ENCODE data around the gene SUN2. TPM values are rescaled to one million over a fixed set of nuclear protein-coding genes. Genes with fewer than 3 reads are reported as not detected.

The SUN2 gene
- total and polyA plus RNA-seq, 2 donors (not counting 1 experiment from before 2014, with no cell fraction given): 27.4 to 76.6 TPM

DNA sequence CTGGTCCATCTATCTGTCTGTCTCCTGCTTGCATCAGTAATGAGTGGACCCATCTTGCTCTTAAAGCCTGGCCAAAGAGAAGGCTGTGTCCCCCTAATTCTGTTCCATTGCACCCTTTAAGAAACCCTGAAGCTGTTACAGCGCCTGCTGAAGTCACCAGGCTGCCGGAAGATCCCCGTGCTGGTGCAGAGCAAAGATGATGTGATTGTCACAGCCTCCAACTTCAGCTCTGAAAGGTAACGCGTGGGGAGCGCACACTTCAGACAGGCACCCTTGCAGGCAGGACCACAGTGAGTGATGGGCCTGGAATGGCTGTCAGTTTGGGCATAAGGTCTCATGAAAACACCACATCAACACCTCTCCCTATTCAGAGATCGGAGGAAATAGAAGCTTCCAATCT, 31.6 kb downstream of the SUN2 start:
- Histone ChIP-seq H3K27ac (ENCODE audit: insufficient read depth, low read length) (no peak overlapping the region), H3K27me3 (ENCODE audit: control insufficient read depth, insufficient read depth, low read length) (no peaks in the 10 kb centered on the region), H3K9me3 (ENCODE audit: control insufficient read depth, insufficient read depth, low read depth, low read length) (no peaks in the 10 kb centered on the region), H4K20me1 (ENCODE audit: control insufficient read depth, extremely low read depth, insufficient read depth, low read length) (no peaks in the 10 kb centered on the region), H3K9ac (ENCODE audit: insufficient read depth, low read length) (no peak overlapping the region), H3K4me3 (replicated peaks in 1 of 4; ENCODE audit: control extremely low read depth in 1 of 4, insufficient read depth in 1 of 4, low read depth in 3 of 4, low read length in 4 of 4) (no peak overlapping the region), H3K36me3 (ENCODE audit: control insufficient read depth, insufficient read depth, low read length) (peaks cover 40% of the 10 kb centered on the region), H3K79me2 (ENCODE audit: control insufficient read depth, insufficient read depth, low read length) (no peaks in the 10 kb centered on the region), H2AFZ (ENCODE audit: low read length) (no peak overlapping the region), H3K4me1 (ENCODE audit: control insufficient read depth, extremely low read depth, insufficient read depth, low read length) (no peaks in the 10 kb centered on the region), H3K4me2 (ENCODE audit: extremely low read depth, insufficient read depth, low read length) (no peak overlapping the region)
- no peak for DNase-seq (ENCODE audit: low read depth in 2 of 2)
- TF ChIP-seq, protein P1, sequence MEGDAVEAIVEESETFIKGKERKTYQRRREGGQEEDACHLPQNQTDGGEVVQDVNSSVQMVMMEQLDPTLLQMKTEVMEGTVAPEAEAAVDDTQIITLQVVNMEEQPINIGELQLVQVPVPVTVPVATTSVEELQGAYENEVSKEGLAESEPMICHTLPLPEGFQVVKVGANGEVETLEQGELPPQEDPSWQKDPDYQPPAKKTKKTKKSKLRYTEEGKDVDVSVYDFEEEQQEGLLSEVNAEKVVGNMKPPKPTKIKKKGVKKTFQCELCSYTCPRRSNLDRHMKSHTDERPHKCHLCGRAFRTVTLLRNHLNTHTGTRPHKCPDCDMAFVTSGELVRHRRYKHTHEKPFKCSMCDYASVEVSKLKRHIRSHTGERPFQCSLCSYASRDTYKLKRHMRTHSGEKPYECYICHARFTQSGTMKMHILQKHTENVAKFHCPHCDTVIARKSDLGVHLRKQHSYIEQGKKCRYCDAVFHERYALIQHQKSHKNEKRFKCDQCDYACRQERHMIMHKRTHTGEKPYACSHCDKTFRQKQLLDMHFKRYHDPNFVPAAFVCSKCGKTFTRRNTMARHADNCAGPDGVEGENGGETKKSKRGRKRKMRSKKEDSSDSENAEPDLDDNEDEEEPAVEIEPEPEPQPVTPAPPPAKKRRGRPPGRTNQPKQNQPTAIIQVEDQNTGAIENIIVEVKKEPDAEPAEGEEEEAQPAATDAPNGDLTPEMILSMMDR (conservative IDR thresholded peaks at IDR 0.05 in 1 of 2, IDR thresholded peaks at IDR 0.05 in 1 of 2; ENCODE audit: low read depth in 1 of 2, low read length in 2 of 2): no peak
- TF ChIP-seq EZH2 (IDR thresholded peaks at IDR 0.05; ENCODE audit: low read length, missing control alignments): no peak

DNA sequence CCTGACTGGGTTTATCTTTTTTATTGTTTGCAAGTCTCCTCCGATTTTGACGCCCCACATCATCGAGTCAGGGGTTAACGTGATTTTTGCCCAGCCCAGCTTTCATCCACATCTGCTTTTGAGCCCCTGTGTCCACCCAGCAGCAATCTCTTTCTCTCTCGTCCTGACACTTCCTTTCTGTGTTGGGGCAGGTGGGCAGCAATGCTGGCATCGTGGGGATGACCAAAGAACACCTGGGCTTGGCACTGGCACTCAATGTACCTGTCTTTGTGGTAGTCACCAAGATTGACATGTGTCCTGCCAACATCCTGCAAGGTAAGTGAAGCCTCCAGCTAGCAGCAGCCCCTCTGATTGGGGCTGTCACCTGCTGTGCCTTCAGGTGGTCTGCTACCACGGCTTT, 34.2 kb downstream of the SUN2 start:
- H3K36me3 ChIP-seq (ENCODE audit: control insufficient read depth, insufficient read depth, low read length): peaks cover 24% of the 10 kb centered on the region
- H3K9ac ChIP-seq (ENCODE audit: insufficient read depth, low read length): no peak overlapping the region
- no peak overlapping the region for H2AFZ ChIP-seq (ENCODE audit: low read length)

DNA sequence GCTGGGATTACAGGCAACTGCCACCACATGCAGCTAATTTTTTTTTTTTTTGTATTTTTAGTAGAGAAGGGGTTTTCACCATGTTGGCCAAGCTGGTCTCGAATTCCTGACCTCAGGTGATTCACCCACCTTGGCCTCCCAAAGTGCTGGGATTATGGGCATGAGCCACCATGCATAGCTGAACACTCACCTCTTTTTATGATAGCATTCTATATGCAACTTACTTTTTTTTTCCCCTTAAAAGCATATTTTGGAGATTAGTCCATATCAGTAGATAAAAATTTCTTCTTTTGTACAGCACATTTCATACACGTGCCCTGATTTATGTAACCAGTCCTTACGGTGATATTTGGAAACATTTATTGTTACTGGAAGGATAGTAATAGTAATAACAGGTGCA, 35.4 kb downstream of the SUN2 start:
- peaks cover 5% of the 10 kb centered on the region for H3K4me1 ChIP-seq (ENCODE audit: control insufficient read depth, extremely low read depth, insufficient read depth, low read length)
- TF ChIP-seq, protein P1 (conservative IDR thresholded peaks at IDR 0.05 in 1 of 2, IDR thresholded peaks at IDR 0.05 in 1 of 2; ENCODE audit: low read depth in 1 of 2, low read length in 2 of 2): no peak
- no peak for TF ChIP-seq EZH2 (IDR thresholded peaks at IDR 0.05; ENCODE audit: low read length, missing control alignments)

More for the DNA sequence above, 34.2 kb downstream of the SUN2 start:
- Histone ChIP-seq H3K79me2 (ENCODE audit: control insufficient read depth, insufficient read depth, low read length) (no peaks in the 10 kb centered on the region), H3K9me3 (ENCODE audit: control insufficient read depth, insufficient read depth, low read depth, low read length) (no peaks in the 10 kb centered on the region), H4K20me1 (ENCODE audit: control insufficient read depth, extremely low read depth, insufficient read depth, low read length) (no peaks in the 10 kb centered on the region), H3K4me2 (ENCODE audit: extremely low read depth, insufficient read depth, low read length) (no peak overlapping the region), H3K27ac (ENCODE audit: insufficient read depth, low read length) (no peak overlapping the region), H3K27me3 (ENCODE audit: control insufficient read depth, insufficient read depth, low read length) (no peaks in the 10 kb centered on the region), H3K4me3 (replicated peaks in 1 of 4; ENCODE audit: control extremely low read depth in 1 of 4, insufficient read depth in 1 of 4, low read depth in 3 of 4, low read length in 4 of 4) (no peak overlapping the region), H3K4me1 (ENCODE audit: control insufficient read depth, extremely low read depth, insufficient read depth, low read length) (peaks cover 5% of the 10 kb centered on the region)
- no peak for TF ChIP-seq EZH2 (IDR thresholded peaks at IDR 0.05; ENCODE audit: low read length, missing control alignments)
- TF ChIP-seq, protein P1 (conservative IDR thresholded peaks at IDR 0.05 in 1 of 2, IDR thresholded peaks at IDR 0.05 in 1 of 2; ENCODE audit: low read depth in 1 of 2, low read length in 2 of 2): no peak
- no peak for DNase-seq (ENCODE audit: low read depth in 2 of 2)

More for the DNA sequence above, 35.4 kb downstream of the SUN2 start:
- no peak overlapping the region for H2AFZ ChIP-seq (ENCODE audit: low read length)
- no peaks in the 10 kb centered on the region for H4K20me1 ChIP-seq (ENCODE audit: control insufficient read depth, extremely low read depth, insufficient read depth, low read length)
- H3K36me3 ChIP-seq (ENCODE audit: control insufficient read depth, insufficient read depth, low read length): peaks cover 15% of the 10 kb centered on the region
- no peak overlapping the region for H3K4me2 ChIP-seq (ENCODE audit: extremely low read depth, insufficient read depth, low read length)
- DNase-seq (ENCODE audit: low read depth in 2 of 2): no peak
- no peaks in the 10 kb centered on the region for H3K9me3 ChIP-seq (ENCODE audit: control insufficient read depth, insufficient read depth, low read depth, low read length)
- H3K4me3 ChIP-seq (replicated peaks in 1 of 4; ENCODE audit: control extremely low read depth in 1 of 4, insufficient read depth in 1 of 4, low read depth in 3 of 4, low read length in 4 of 4): no peak overlapping the region
- H3K27me3 ChIP-seq (ENCODE audit: control insufficient read depth, insufficient read depth, low read length): no peaks in the 10 kb centered on the region
- H3K79me2 ChIP-seq (ENCODE audit: control insufficient read depth, insufficient read depth, low read length): peaks cover 4% of the 10 kb centered on the region
- H3K9ac ChIP-seq (ENCODE audit: insufficient read depth, low read length): no peak overlapping the region
- H3K27ac ChIP-seq (ENCODE audit: insufficient read depth, low read length): no peak overlapping the region

All from fibroblast of lung (primary cell).